SK-N-SH (cell line): ENCODE results near the gene TBX20. TPM values are rescaled to one million over a fixed set of nuclear protein-coding genes. Genes with fewer than 3 reads are reported as not detected.
A peak's percentile ranks its signal among the peaks of the same experiment; 100 is the strongest.
"Not testable (repeated sequence)": the region's sequence is repeated elsewhere in the genome, so short reads cannot be mapped to it uniquely, and the experiment has no call there.

Experiments
- CTCF ChIA-PET: fragments of 300-600, 350-600 bp; formaldehyde crosslinking; extraction: SDS; loops from one replicate; lab custom pipeline; 2021; lab: Yijun Ruan, JAX
- POLR2A ChIA-PET: fragments of 350-600 bp; sonication (Branson Sonifier 250); formaldehyde crosslinking; extraction: SDS; loops from one replicate; lab custom pipeline; 2020; ENCODE audit warnings: antibody characterized with exemption, inconsistent platforms; lab: Yijun Ruan, JAX
- DNase-seq: peaks from one replicate; pipeline ENCODE4 v3.0.0; 2012
- H2AFZ ChIP-seq: fragments of 200-600 bp; sonication (generic); 2 replicates; pipeline ENCODE4 v1.8.1; 2016; ENCODE audit warnings: antibody characterized with exemption, mild to moderate bottlenecking, low read depth
- H3F3A ChIP-seq: fragments of 200-600 bp; sonication (generic); replicated peaks from 2 replicates; pipeline ENCODE3; 2016; ENCODE audit warnings: antibody characterized with exemption, mild to moderate bottlenecking; ENCODE audit not compliant: insufficient read depth
- H3K27ac ChIP-seq, 2 experiments: fragments of 200-500 bp in 1 of 2; fragments of 200-600 bp in 1 of 2; sonication (Bioruptor generic) in 1 of 2; sonication (generic), shearing (Covaris generic) in 1 of 2; 2 replicates each; pipeline versions ENCODE4 v1.5.1 to v1.6.1; 2014 to 2016; ENCODE audit warnings: low read depth in 2 of 2, inconsistent platforms in 1 of 2, low read length in 1 of 2, mild to moderate bottlenecking in 1 of 2, mixed read lengths in 1 of 2
- H3K27me3 ChIP-seq: fragments of 200-600 bp; sonication (generic), shearing (Covaris generic); 2 replicates; pipeline ENCODE4 v1.6.1; 2016; ENCODE audit warnings: mixed run types; ENCODE audit not compliant: insufficient read depth
- H3K36me3 ChIP-seq, 2 experiments: fragments of 200-500 bp in 1 of 2; fragments of 200-600 bp in 1 of 2; sonication (Bioruptor generic) in 1 of 2; sonication (generic) in 1 of 2; replicated peaks in 1 of 2; 2 replicates each; pipeline versions ENCODE3 to v1.5.1; 2014 to 2016; ENCODE audit warnings: low read length in 1 of 2, mild to moderate bottlenecking in 1 of 2; ENCODE audit not compliant: insufficient read depth in 2 of 2, control insufficient read depth in 1 of 2
- H3K4me1 ChIP-seq, 2 experiments: fragments of 200-500 bp in 1 of 2; fragments of 200-600 bp in 1 of 2; sonication (Bioruptor generic) in 1 of 2; sonication (generic), shearing (Covaris generic) in 1 of 2; 2 replicates each; pipeline versions ENCODE4 v1.5.1 to v1.6.1; 2014 to 2016; ENCODE audit warnings: low read depth in 1 of 2, low read length in 1 of 2, mixed run types in 1 of 2; ENCODE audit not compliant: insufficient read depth in 2 of 2, control insufficient read depth in 1 of 2
- H3K4me2 ChIP-seq: fragments of 200-600 bp; sonication (generic), shearing (Covaris generic); 2 replicates; pipeline ENCODE4 v1.6.1; 2017; ENCODE audit warnings: mixed run types
- H3K4me3 ChIP-seq, 2 experiments: fragments of 200-500 bp in 1 of 2; fragments of 200-600 bp in 1 of 2; sonication (Bioruptor generic) in 1 of 2; sonication (generic), shearing (Covaris generic) in 1 of 2; 2 replicates each; pipeline versions ENCODE4 v1.5.1 to v1.8.1; 2014 to 2016; ENCODE audit warnings: low read depth in 2 of 2, inconsistent platforms in 1 of 2, low read length in 1 of 2, mild to moderate bottlenecking in 1 of 2, mixed read lengths in 1 of 2, moderate library complexity in 1 of 2
- H3K79me2 ChIP-seq: fragments of 200-600 bp; sonication (generic); 2 replicates; pipeline ENCODE4 v1.8.1; 2017; ENCODE audit warnings: mild to moderate bottlenecking; ENCODE audit not compliant: insufficient read depth
- H3K9ac ChIP-seq: fragments of 200-600 bp; sonication (generic); 2 replicates; pipeline ENCODE4 v1.6.1; 2017; ENCODE audit warnings: mixed run types
- H3K9me2 ChIP-seq: fragments of 200-600 bp; sonication (generic); 2 replicates; pipeline ENCODE4 v1.6.1; 2017; ENCODE audit warnings: mixed run types
- H3K9me3 ChIP-seq: fragments of 200-600 bp; sonication (generic); 2 replicates; pipeline ENCODE4 v1.6.1; 2017; ENCODE audit warnings: mixed run types, mild to moderate bottlenecking, moderate library complexity
- H4K20me1 ChIP-seq: fragments of 200-600 bp; sonication (generic); 2 replicates; pipeline ENCODE4 v1.6.1; 2017; ENCODE audit warnings: mild to moderate bottlenecking, mixed run types; ENCODE audit not compliant: insufficient read depth
- EP300 ChIP-seq, 2 experiments: IDR thresholded peaks; 2 replicates each; pipeline versions ENCODE4 v1.4.0 to v1.6.1; 2012; ENCODE audit warnings: borderline replicate concordance in 1 of 2, low read depth in 1 of 2, low read length in 1 of 2
- FOSL2 ChIP-seq: IDR thresholded peaks from 2 replicates; pipeline ENCODE4 v1.4.0; 2012; ENCODE audit warnings: low read depth, mild to moderate bottlenecking, moderate library complexity, borderline replicate concordance
- GATA2 ChIP-seq: sonication (generic); formaldehyde crosslinking; IDR thresholded peaks from 2 replicates; pipeline ENCODE4 v1.5.0; 2020; ENCODE audit warnings: mild to moderate bottlenecking, missing genetic modification reagents
- NFIC ChIP-seq: IDR thresholded peaks from 2 replicates; pipeline ENCODE4 v1.4.0; 2012; ENCODE audit warnings: borderline replicate concordance
- TCF12 ChIP-seq: IDR thresholded peaks from 2 replicates; pipeline ENCODE4 v1.4.0; 2012
- WGBS: methylation state at CpG from one replicate; pipeline ENCODE4 v1.1.6; 2017; ENCODE audit warnings: low lambda C conversion rate; 5-methylcytosine and 5-hydroxymethylcytosine counted together
- polyA plus RNA-seq, 3 experiments: library from polyadenylated mRNA; depleted of rRNA; stranded (reverse); fragments of >200 nt; gene quantifications; 2 replicates each; pipeline ENCODE4 v1.2.3, GENCODE V29; 2012

TBX20 gene
- polyA plus RNA-seq, 1 of the 3 experiments (the other 2 are of a cell fraction), result 1.0 TPM

GRCh38 chr7:35167158-35167557 is 86.7 kb downstream of the TBX20 start:
- POLR2A ChIA-PET, DNase-seq, H3K27me3 ChIP-seq: not testable (repeated sequence)
- Histone ChIP-seq H3K4me2 (peak overlapping the region; percentile 9; the same call in 1 of the 2 replicates), H3K36me3 (peaks cover 0 to 12% of the 10 kb centered on the region in 2 experiments), H3K27ac (peak overlapping the region in 1 of 2 experiments; percentile 66; a peak in 2 of 4 replicates)
- TF ChIP-seq EP300 (IDR thresholded peaks at IDR 0.05; ENCODE audit: borderline replicate concordance in 1 of 2, low read depth in 1 of 2, low read length in 1 of 2) (0 out of 4 replicates have a peak, but pooled peaks of 1 of the 2 experiments have one; percentile 9), FOSL2 (peak; percentile 16; the same call in 1 of the 2 replicates), NFIC (0 out of 2 replicates have a peak, but pooled peaks have one; percentile 29)
- TF ChIP-seq, all 33 proteins: peak for 3; not testable (repeated sequence) for 30
- Histone ChIP-seq H3F3A (peaks cover 13% of the 10 kb centered on the region), H3K9ac (peak overlapping the region; percentile 34; the same call in 1 of the 2 replicates), H3K4me3 (peak overlapping the region in 1 of 2 experiments; percentile 10; a peak in 1 of 4 replicates), H3K79me2 (peaks cover 10% of the 10 kb centered on the region; the same call in 1 of the 2 replicates)
- H2AFZ ChIP-seq, H4K20me1 ChIP-seq, H3K9me2 ChIP-seq, H3K9me3 ChIP-seq, CTCF ChIA-PET, H3K4me1 ChIP-seq: not testable (repeated sequence)
- 31% methylated on average over 1 of the region's 1 CpG for WGBS

GRCh38 chr7:35161059-35161740 is 92.7 kb downstream of the TBX20 start:
- TF ChIP-seq NFIC, result peak; percentile 19; the same call in 1 of the 2 replicates
- TF ChIP-seq TCF12, result peak; percentile 12; the same call in 1 of the 2 replicates
- peak; percentile 59 for TF ChIP-seq GATA2 (CRISPR knock-in tag)

More at GRCh38 chr7:35161059-35161740, 92.7 kb downstream of the TBX20 start:
- H3K9ac ChIP-seq, H3K27ac ChIP-seq, H3K4me1 ChIP-seq, H3K27me3 ChIP-seq, POLR2A ChIA-PET, H3K36me3 ChIP-seq, H2AFZ ChIP-seq, H3K4me3 ChIP-seq, H3F3A ChIP-seq, H3K79me2 ChIP-seq, H3K9me3 ChIP-seq, H3K4me2 ChIP-seq, H4K20me1 ChIP-seq, CTCF ChIA-PET, H3K9me2 ChIP-seq, DNase-seq: not testable (repeated sequence)
- WGBS, result 36% methylated on average over 3 of the region's 3 CpGs

Other genes starting within 250 kb of the TBX20 start
- 27.7 and 36.1 TPM in 2 replicates for gene DPY19L1, start 216.6 kb downstream of the TBX20 start, polyA plus RNA-seq (2012; rRNA removed)